T-cell (primary cell): Measurements from ENCODE around the gene CORO1C. TPM values are rescaled to one million over a fixed set of nuclear protein-coding genes. Genes with fewer than 3 reads are reported as not detected.

Experiments used
- ATAC-seq, 4 experiments: fragments of 200-7000 bp in 3 of 4; fragments of 150-1000 bp in 1 of 4; cut with Tn5 transposase; replicated peaks in 1 of 4; 1 replicate in 3 of 4; 2 replicates in 1 of 4; pipeline ENCODE4 v1.10.0; 2021; ENCODE audit warnings: moderate library complexity in 3 of 4, mild to moderate bottlenecking in 2 of 4, moderate number of reproducible peaks in 1 of 4
- CTCF ChIA-PET, 2 donors: fragments of 300-600 bp; sonication (Branson Sonifier 250); formaldehyde crosslinking; loops; one replicate each; lab custom pipeline; 2022; ENCODE audit warnings: antibody characterized with exemption in 2 of 2; lab: Charles Lee
- POLR2A ChIA-PET, 2 donors: fragments of 300-600 bp; sonication (Branson Sonifier 250); formaldehyde crosslinking; loops; one replicate each; lab custom pipeline; 2022; ENCODE audit warnings: antibody characterized with exemption in 2 of 2; lab: Charles Lee
- DNase-seq, 35 experiments: peaks; one replicate each; pipeline versions ENCODE4 v3.0.0 to v3.0.0-alpha.2; 2013 to 2023
- H3K27ac ChIP-seq: one replicate; pipeline ENCODE4 v1.5.1; 2013; ENCODE audit warnings: low read length
- H3K27me3 ChIP-seq, 2 experiments: replicated peaks in 1 of 2; 1 replicate in 1 of 2; 2 replicates in 1 of 2; pipeline versions ENCODE4 v1.6.1 to v1.7.0; 2013; ENCODE audit warnings: low read length in 1 of 2, mixed read lengths in 1 of 2; ENCODE audit not compliant: control insufficient read depth in 2 of 2, insufficient read depth in 2 of 2; ENCODE audit errors: extremely low read depth in 1 of 2
- H3K36me3 ChIP-seq, 2 donors: 1 replicate in 1 of 2; 2 replicates in 1 of 2; pipeline versions ENCODE4 v1.6.1 to v1.7.0; 2013; ENCODE audit warnings: low read length in 1 of 2; ENCODE audit not compliant: control insufficient read depth in 2 of 2, insufficient read depth in 1 of 2; ENCODE audit errors: extremely low read depth in 1 of 2
- H3K4me1 ChIP-seq, 2 experiments: 1 replicate in 1 of 2; 2 replicates in 1 of 2; pipeline versions ENCODE4 v1.6.1 to v1.7.0; 2013; ENCODE audit warnings: low read length in 2 of 2, mixed read lengths in 1 of 2; ENCODE audit not compliant: insufficient read depth in 2 of 2, control insufficient read depth in 1 of 2; ENCODE audit errors: extremely low read depth in 1 of 2
- H3K4me3 ChIP-seq, 2 donors: 1 replicate in 1 of 2; 2 replicates in 1 of 2; pipeline versions ENCODE4 v1.5.1 to v1.7.0; 2013; ENCODE audit warnings: mild to moderate bottlenecking in 2 of 2, low read length in 1 of 2, moderate library complexity in 1 of 2; ENCODE audit not compliant: control insufficient read depth in 1 of 2; ENCODE audit errors: extremely low read depth in 1 of 2
- H3K9me3 ChIP-seq: 2 replicates; pipeline ENCODE4 v1.7.0; 2013
- H3K27ac Mint-ChIP-seq, 2 donors: one replicate each; pipeline ENCODE4 v1.8.0; 2020 to 2021; ENCODE audit warnings: mild to moderate bottlenecking in 2 of 2, mixed read lengths in 2 of 2
- H3K27me3 Mint-ChIP-seq, 2 donors: one replicate each; pipeline ENCODE4 v1.8.0; 2021 to 2022; ENCODE audit warnings: mixed read lengths in 2 of 2
- H3K36me3 Mint-ChIP-seq: one replicate; pipeline ENCODE4 v1.8.0; 2021; ENCODE audit warnings: mixed read lengths
- H3K4me1 Mint-ChIP-seq, 3 donors: one replicate each; pipeline ENCODE4 v1.8.0; 2020 to 2022; ENCODE audit warnings: mixed read lengths in 3 of 3, mild to moderate bottlenecking in 1 of 3
- H3K4me3 Mint-ChIP-seq, 3 donors: one replicate each; pipeline ENCODE4 v1.8.0; 2020 to 2022; ENCODE audit warnings: mild to moderate bottlenecking in 3 of 3, mixed read lengths in 3 of 3, moderate library complexity in 3 of 3
- H3K9me3 Mint-ChIP-seq, 3 donors: one replicate each; pipeline ENCODE4 v1.8.0; 2020 to 2022; ENCODE audit warnings: mixed read lengths in 3 of 3
- WGBS: methylation state at CpG from one replicate; pipeline ENCODE4 v1.1.5; 2013; ENCODE audit warnings: missing lambda C conversion rate; ENCODE audit not compliant: insufficient coverage; 5-methylcytosine and 5-hydroxymethylcytosine counted together
- total RNA-seq, 35 experiments: library from RNA in 6 of 35; stranded (reverse) in 6 of 35; fragments of 120-200 nt in 1 of 35; gene quantifications; one replicate each; pipeline versions ENCODE4 v1.2.1 to v1.2.4 and lab custom pipeline; 2013 to 2026

CORO1C gene
- total RNA-seq, 5 donors from 2014 or later (not counting 1 experiment from before 2014, with no cell fraction given): 7.4 to 11.4 (median 8.7) TPM

DNA sequence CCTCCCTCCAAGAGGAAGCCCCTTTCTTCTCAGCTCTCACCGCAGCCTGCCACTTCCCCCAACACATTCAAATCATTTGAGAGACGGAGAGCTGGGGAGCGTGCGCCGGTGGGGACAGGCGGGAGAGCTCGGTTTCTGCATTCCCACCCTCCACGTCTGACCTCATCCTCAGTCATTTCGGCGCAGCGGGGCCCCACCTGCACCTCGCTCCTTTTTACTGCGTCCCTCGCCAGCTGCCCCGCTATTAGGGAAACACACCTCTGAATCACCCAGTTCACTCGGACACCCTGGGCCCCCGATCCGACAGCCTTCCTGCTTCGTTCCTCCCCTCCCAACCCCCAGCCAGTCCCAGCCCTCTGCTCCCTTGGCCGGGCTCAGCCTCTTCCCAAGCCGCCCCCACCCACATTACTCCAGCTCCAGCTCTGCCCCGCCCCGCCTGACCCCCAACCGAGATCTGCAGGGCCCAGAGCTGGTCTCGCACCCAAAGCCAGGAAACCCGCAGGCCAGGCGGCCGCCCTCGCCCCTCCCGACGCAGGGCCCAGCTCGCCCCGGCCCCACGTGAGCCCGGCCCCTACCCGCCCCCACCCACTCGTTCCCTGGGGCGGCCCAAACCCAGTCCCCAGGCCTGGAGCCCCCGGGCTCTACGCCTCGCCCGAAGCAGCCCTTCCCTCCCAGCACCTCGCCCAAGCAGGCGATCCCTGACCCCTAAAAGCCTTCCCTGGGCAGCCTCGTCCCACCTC is 783 bp downstream of the CORO1C start:
- DNase-seq (peak in 22 of 35 experiments; percentile 1 to 53 (median 11)), ATAC-seq (peak in 1 of 4 experiments; percentile 1)
- no peak overlapping the region for H3K27ac ChIP-seq
- H3K4me1 Mint-ChIP-seq: peaks cover 25 to 33% (median 29%) of the 10 kb centered on the region in 3 donors
- no peaks in the 10 kb centered on the region for H3K36me3 ChIP-seq
- ChIA-PET CTCF (interaction anchor here (1.0 to 1.1 kb wide), 2 partner anchors 66 kb away, joined by 3 to 4 read pairs; no protein-coding TSS in a partner anchor), POLR2A (no interaction called here)
- H3K36me3 Mint-ChIP-seq: no peaks in the 10 kb centered on the region
- peak overlapping the region; percentile 76 to 78 for H3K4me3 ChIP-seq
- H3K9me3 ChIP-seq: no peaks in the 10 kb centered on the region
- 2% methylated on average over 38 of the region's 45 CpGs for WGBS
- H3K4me3 Mint-ChIP-seq: peak overlapping the region; percentile 82 to 99 (median 83)
- H3K27ac Mint-ChIP-seq: peak overlapping the region; percentile 23 to 58
- peaks cover 5 to 17% of the 10 kb centered on the region in 2 experiments for H3K4me1 ChIP-seq
- no peaks in the 10 kb centered on the region for H3K9me3 Mint-ChIP-seq
- H3K27me3 Mint-ChIP-seq: no peaks in the 10 kb centered on the region
- no peaks in the 10 kb centered on the region for H3K27me3 ChIP-seq

DNA sequence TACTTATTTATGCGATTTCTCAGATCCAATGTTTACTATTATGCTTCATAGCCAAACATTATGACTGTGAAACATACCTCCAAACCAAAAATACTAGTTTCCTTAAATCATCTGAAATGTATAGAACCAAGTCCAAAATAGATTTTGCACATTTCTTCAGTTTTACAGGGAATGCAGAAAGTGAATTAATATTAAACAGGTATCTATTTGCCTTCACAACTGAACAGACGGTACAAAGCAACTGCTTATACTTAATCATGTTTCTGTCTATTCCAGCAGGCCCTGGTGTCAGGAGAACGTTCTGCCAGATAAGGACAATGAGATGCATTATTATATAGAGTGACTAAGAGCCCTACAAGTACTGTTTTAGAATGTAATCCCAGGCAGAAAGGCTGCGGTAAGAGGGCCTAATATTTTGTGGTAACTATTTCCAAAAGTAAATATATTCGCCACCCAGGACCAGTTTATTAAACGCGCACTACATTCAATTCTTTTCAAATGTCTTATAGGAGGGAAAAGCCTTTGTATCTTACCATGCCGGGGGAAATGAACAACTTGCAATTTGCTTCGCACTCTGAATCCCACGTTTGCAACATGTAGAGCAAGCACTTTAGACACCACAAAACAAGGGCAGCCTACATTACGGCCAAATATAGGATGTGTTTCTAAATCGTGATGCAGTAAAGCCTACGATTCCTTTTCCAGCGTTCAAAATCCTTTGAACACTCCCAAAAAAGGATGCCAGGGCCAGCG is 1.5 kb downstream of the CORO1C start:
- no peak for DNase-seq
- WGBS: 12% methylated on average over 6 of the region's 15 CpGs
- H3K27ac ChIP-seq: no peak overlapping the region
- CTCF ChIA-PET: interaction anchor here (1.0 to 1.1 kb wide), 2 partner anchors 65 to 66 kb away, joined by 3 to 4 read pairs; no protein-coding TSS in a partner anchor
- Mint-ChIP-seq H3K36me3 (no peaks in the 10 kb centered on the region), H3K9me3 (no peaks in the 10 kb centered on the region), H3K4me1 (peaks cover 30 to 36% (median 34%) of the 10 kb centered on the region in 3 donors), H3K4me3 (peak overlapping the region; percentile 82 to 99 (median 83)), H3K27ac (peak overlapping the region; percentile 1 to 23), H3K27me3 (no peaks in the 10 kb centered on the region)
- H3K4me3 ChIP-seq: peak overlapping the region; percentile 76 to 78
- no peaks in the 10 kb centered on the region for H3K9me3 ChIP-seq
- POLR2A ChIA-PET: no interaction called here
- H3K36me3 ChIP-seq: no peaks in the 10 kb centered on the region
- peaks cover 5 to 17% of the 10 kb centered on the region in 2 experiments for H3K4me1 ChIP-seq
- H3K27me3 ChIP-seq: no peaks in the 10 kb centered on the region
- no peak for ATAC-seq

DNA sequence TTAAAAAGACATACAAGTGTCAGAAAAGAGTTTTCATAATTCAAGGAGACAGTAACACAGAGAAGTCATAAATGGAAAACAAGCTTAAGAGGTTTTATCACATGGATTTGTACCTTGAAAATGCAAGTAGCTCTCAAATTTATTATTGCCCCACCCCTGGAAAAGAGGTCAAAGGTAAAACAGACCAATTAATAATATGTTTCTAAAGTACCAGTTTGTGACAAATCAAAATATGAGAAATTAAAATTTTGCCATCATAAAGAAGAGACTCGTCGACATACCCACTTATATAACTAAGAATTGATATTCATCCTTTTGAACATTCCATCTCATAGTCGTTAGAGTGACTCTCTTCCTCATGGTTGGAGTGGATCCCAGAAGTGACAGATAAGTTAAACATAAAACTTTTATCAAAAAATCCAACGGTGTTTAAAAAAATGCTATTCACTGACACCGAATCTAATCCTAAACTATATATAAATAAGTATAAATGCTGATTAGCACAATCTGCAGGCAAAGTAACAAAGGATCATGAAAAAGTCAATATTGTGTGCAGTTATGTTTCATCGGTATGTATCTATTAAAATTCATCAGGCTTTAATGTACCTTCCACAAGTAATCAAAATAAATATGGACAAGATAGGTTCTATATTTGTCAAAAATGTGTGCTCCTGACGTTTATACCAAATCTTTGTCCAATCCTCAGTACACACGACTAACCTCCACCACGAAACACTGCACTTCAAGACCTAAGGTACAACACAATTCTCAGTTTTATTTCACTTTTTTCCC is 2.3 kb downstream of the CORO1C start:
- Histone ChIP-seq H3K27ac (no peak overlapping the region), H3K27me3 (no peaks in the 10 kb centered on the region), H3K9me3 (no peaks in the 10 kb centered on the region), H3K4me1 (peaks cover 5 to 17% of the 10 kb centered on the region in 2 experiments), H3K4me3 (no peak overlapping the region), H3K36me3 (no peaks in the 10 kb centered on the region)
- Mint-ChIP-seq H3K4me1 (peaks cover 33 to 37% (median 35%) of the 10 kb centered on the region in 3 donors), H3K9me3 (no peaks in the 10 kb centered on the region), H3K36me3 (no peaks in the 10 kb centered on the region), H3K27me3 (no peaks in the 10 kb centered on the region), H3K4me3 (peak overlapping the region in 1 of 3 donors; percentile 99), H3K27ac (peak overlapping the region in 1 of 2 donors; percentile 11)
- ATAC-seq (no peak), DNase-seq (no peak)
- CTCF ChIA-PET: no interaction called here
- POLR2A ChIA-PET: no interaction called here
- WGBS: 82% methylated on average over 2 of the region's 9 CpGs

DNA sequence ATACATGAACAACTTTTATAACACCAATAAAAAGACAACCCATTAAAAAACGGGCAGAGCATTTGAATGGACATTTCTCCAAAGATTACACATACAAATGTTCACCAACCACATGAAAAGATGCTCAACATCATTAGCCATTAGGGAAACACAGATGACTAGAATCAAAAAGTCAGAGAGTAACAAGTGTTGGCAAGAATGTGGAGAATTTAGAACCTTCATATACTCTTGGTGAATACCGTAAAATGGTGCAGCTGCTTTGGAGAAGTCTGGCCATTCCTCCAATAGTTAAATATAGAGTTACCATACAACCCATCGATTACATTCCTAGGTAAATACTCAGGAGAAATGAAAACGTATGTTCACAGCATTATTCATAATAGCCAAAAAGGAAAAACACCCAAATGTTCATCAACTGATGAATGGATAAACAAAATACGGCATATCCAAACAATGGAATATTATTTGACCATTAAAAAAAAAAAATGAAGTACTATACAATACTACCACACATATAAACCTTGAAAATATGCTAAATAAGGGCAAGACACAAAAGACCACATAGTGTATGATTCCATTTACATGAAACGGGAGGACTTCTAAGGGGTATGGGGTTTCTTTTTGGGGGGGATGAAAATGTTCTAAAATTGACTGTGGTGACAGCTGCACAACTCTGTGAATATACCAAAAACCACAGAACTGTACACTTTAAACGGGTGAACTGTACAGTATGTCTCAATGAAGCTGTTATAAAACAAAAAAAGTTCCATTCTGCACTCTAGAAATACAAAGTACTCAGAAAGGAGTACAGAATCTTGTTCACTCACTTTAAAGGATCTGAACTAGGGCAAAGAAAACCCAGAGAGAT is 3.2 kb downstream of the CORO1C start:
- Mint-ChIP-seq H3K9me3 (no peaks in the 10 kb centered on the region), H3K4me3 (no peak overlapping the region), H3K4me1 (peaks cover 31 to 39% (median 37%) of the 10 kb centered on the region in 3 donors), H3K27me3 (no peaks in the 10 kb centered on the region), H3K27ac (no peak overlapping the region), H3K36me3 (no peaks in the 10 kb centered on the region)
- Histone ChIP-seq H3K4me3 (no peak overlapping the region), H3K27ac (no peak overlapping the region), H3K4me1 (peaks cover 5 to 17% of the 10 kb centered on the region in 2 experiments), H3K27me3 (no peaks in the 10 kb centered on the region), H3K9me3 (no peaks in the 10 kb centered on the region), H3K36me3 (no peaks in the 10 kb centered on the region)
- WGBS: 100% methylated on average over 1 of the region's 7 CpGs
- DNase-seq (no peak), ATAC-seq (no peak)
- ChIA-PET CTCF (interaction anchor here in 1 of 2 donors (0.6 kb wide), 1 partner anchor 22 kb away, joined by 4 read pairs; no protein-coding TSS in a partner anchor), POLR2A (interaction anchor here in 1 of 2 donors (0.6 kb wide), 1 partner anchor 15 kb away, joined by 4 read pairs; no protein-coding TSS in a partner anchor)

DNA sequence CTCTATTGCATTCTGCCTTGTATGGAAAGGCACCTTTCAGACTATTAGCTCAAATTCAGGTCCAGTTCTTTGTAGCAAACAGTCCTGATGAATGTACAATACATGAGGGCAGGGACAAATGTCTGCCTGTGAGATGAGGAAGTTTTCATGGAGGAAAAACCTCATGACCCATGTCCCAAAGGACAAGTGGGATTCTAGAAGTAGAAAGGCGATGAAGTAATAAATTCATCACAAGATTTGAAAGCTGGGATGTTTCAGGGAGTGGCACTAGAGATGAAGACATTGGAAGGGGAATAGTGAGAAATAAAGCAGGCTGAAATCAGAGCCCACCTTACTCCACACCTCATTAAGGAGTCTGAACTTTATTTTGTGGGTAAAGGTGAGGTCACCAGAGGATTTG is 4.2 kb downstream of the CORO1C start:
- no peak overlapping the region for H3K27ac ChIP-seq
- no peaks in the 10 kb centered on the region for H3K36me3 ChIP-seq
- no CpG with 5 or more reads among the region's 1 CpG for WGBS
- no peak overlapping the region for H3K4me3 ChIP-seq
- H3K36me3 Mint-ChIP-seq: no peaks in the 10 kb centered on the region
- ChIA-PET POLR2A (no interaction called here), CTCF (interaction anchor here (0.5 to 0.9 kb wide), 3 partner anchors 81 to 374 kb away, joined by 3 to 9 read pairs (median 8); no protein-coding TSS in a partner anchor)
- peaks cover 5 to 14% of the 10 kb centered on the region in 2 experiments for H3K4me1 ChIP-seq
- no peak for DNase-seq
- no peaks in the 10 kb centered on the region for H3K9me3 ChIP-seq
- no peak overlapping the region for H3K4me3 Mint-ChIP-seq
- no peaks in the 10 kb centered on the region for H3K27me3 Mint-ChIP-seq
- no peak overlapping the region for H3K27ac Mint-ChIP-seq
- peaks cover 28 to 34% (median 33%) of the 10 kb centered on the region in 3 donors for H3K4me1 Mint-ChIP-seq
- ATAC-seq: no peak
- H3K27me3 ChIP-seq: no peaks in the 10 kb centered on the region
- no peaks in the 10 kb centered on the region for H3K9me3 Mint-ChIP-seq
